ENCODE results near the gene CELSR1. TPM values are rescaled to one million over a fixed set of nuclear protein-coding genes. Genes with fewer than 3 reads are reported as not detected.

The CELSR1 gene
- total and polyA plus RNA-seq, 2 of the 13 experiments (the other 11 are each of a cell fraction or from before 2014, with no cell fraction given), result 0.78 to 1.8 TPM

- TF ChIP-seq RERE (CRISPR knock-in tag; IDR thresholded peaks at IDR 0.05; ENCODE audit: low read depth) (no peak), DPF2 (CRISPR knock-in tag; IDR thresholded peaks at IDR 0.05; ENCODE audit: borderline replicate concordance, low read depth) (no peak), ZNF678 (CRISPR knock-in tag; IDR thresholded peaks at IDR 0.05) (no peak), EEA1 (CRISPR knock-in tag; IDR thresholded peaks at IDR 0.05; ENCODE audit: borderline replicate concordance) (no peak)
- TF ChIP-seq, protein P1, sequence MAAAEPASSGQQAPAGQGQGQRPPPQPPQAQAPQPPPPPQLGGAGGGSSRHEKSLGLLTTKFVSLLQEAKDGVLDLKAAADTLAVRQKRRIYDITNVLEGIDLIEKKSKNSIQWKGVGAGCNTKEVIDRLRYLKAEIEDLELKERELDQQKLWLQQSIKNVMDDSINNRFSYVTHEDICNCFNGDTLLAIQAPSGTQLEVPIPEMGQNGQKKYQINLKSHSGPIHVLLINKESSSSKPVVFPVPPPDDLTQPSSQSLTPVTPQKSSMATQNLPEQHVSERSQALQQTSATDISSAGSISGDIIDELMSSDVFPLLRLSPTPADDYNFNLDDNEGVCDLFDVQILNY (CRISPR knock-in tag; conservative IDR thresholded peaks at IDR 0.05), result no peak
- TF ChIP-seq, protein P2, sequence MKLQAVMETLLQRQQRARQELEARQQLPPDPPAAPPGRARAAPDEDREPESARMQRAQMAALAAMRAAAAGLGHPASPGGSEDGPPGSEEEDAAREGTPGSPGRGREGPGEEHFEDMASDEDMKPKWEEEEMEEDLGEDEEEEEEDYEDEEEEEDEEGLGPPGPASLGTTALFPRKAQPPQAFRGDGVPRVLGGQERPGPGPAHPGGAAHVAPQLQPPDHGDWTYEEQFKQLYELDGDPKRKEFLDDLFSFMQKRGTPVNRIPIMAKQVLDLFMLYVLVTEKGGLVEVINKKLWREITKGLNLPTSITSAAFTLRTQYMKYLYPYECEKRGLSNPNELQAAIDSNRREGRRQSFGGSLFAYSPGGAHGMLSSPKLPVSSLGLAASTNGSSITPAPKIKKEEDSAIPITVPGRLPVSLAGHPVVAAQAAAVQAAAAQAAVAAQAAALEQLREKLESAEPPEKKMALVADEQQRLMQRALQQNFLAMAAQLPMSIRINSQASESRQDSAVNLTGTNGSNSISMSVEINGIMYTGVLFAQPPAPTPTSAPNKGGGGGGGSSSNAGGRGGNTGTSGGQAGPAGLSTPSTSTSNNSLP (IDR thresholded peaks at IDR 0.05; ENCODE audit: low read depth, low read length), result no peak
Measured at GRCh38 chr22:46583571-46583970, 46.2 kb upstream of the CELSR1 start (continued).
